K562 (cell line): ENCODE results near the gene FCGR3B. TPM values are rescaled to one million over a fixed set of nuclear protein-coding genes. Genes with fewer than 3 reads are reported as not detected.
"Not testable (repeated sequence)": the region's sequence is repeated elsewhere in the genome, so short reads cannot be mapped to it uniquely, and the experiment has no call there.

Experiments used
- ATAC-seq: fragments of 200-7000 bp; cut with Tn5 transposase; 3 replicates; pipeline ENCODE4 v1.9.1; 2020; ENCODE audit warnings: moderate library complexity
- BruUV-seq: library from RNA; stranded (reverse); fragments of 400-500 nt; replicated peaks from 2 replicates; lab custom pipeline; 2021; lab: Mats Ljungman, UMichigan
- CTCF ChIA-PET: fragments of 300-600 bp; formaldehyde crosslinking; extraction: SDS; loops from one replicate; lab custom pipeline; 2021; ENCODE audit warnings: low intra/inter-chr PET ratio; lab: Yijun Ruan, JAX
- POLR2A ChIA-PET: fragments of 300-600, 350-650 bp; sonication (Branson Sonifier 250); formaldehyde crosslinking; extraction: SDS; loops from one replicate; lab custom pipeline; 2021; ENCODE audit warnings: antibody characterized with exemption, inconsistent platforms; lab: Yijun Ruan, JAX
- DNase-seq, 4 experiments: peaks; one replicate each; pipeline versions ENCODE4 v3.0.0 to v3.0.0-alpha.2; 2011 to 2018; ENCODE audit warnings: low spot score in 3 of 4, mixed read lengths in 3 of 4; ENCODE audit errors: extremely low read depth in 1 of 4
- FAIRE-seq: peaks from 2 replicates; lab custom pipeline; 2011; peaks lifted over from hg19 to GRCh38; lab: Jason Lieb, UNC
- H2AFZ ChIP-seq: 2 replicates; pipeline ENCODE4 v1.6.0; 2011; ENCODE audit warnings: low read depth, low read length, control low read depth, inconsistent platforms
- H3K27ac ChIP-seq: fragments of 200-600 bp; 3 replicates; pipeline ENCODE4 v1.8.0; 2011; ENCODE audit warnings: low read depth, mild to moderate bottlenecking, control low read depth, inconsistent platforms, low read length, moderate library complexity, mixed read lengths; ENCODE audit errors: extremely low read depth
- H3K27me3 ChIP-seq, 2 experiments: fragments of 300-600 bp in 1 of 2; 2 replicates in 1 of 2; 3 replicates in 1 of 2; pipeline versions ENCODE4 v1.6.0 to v1.8.0; 2011; ENCODE audit warnings: inconsistent platforms in 2 of 2, low read length in 2 of 2, mild to moderate bottlenecking in 1 of 2, mixed read lengths in 1 of 2, moderate library complexity in 1 of 2; ENCODE audit not compliant: control insufficient read depth in 2 of 2, insufficient read depth in 2 of 2
- H3K36me3 ChIP-seq: fragments of 300-600 bp; 3 replicates; pipeline ENCODE4 v1.8.0; 2011; ENCODE audit warnings: mild to moderate bottlenecking, low read length, inconsistent platforms; ENCODE audit not compliant: control insufficient read depth, insufficient read depth
- H3K4me1 ChIP-seq, 2 experiments: fragments of 200-600 bp in 1 of 2; replicated peaks in 1 of 2; 2 replicates in 1 of 2; 3 replicates in 1 of 2; pipeline versions ENCODE4 v1.5.1 to v1.8.0; 2011; ENCODE audit warnings: inconsistent platforms in 2 of 2, low read length in 2 of 2, mild to moderate bottlenecking in 1 of 2, mixed read lengths in 1 of 2, moderate library complexity in 1 of 2; ENCODE audit not compliant: control insufficient read depth in 2 of 2, insufficient read depth in 2 of 2
- H3K4me2 ChIP-seq: 2 replicates; pipeline ENCODE4 v1.6.1; 2011; ENCODE audit warnings: low read length, control low read depth, inconsistent platforms, mixed read lengths; ENCODE audit not compliant: insufficient read depth
- H3K4me3 ChIP-seq: fragments of 200-600 bp; sonication (generic), shearing (Covaris generic); 2 replicates; pipeline ENCODE4 v1.5.1; 2016; ENCODE audit warnings: control low read depth, inconsistent platforms
- H3K79me2 ChIP-seq: fragments of 200-600 bp; 3 replicates; pipeline ENCODE4 v1.8.0; 2011; ENCODE audit warnings: low read length, inconsistent platforms; ENCODE audit not compliant: control insufficient read depth, insufficient read depth
- H3K9ac ChIP-seq, 2 experiments: 2 replicates each; pipeline versions ENCODE4 v1.6.0 to v1.6.1; 2011; ENCODE audit warnings: low read depth in 2 of 2, low read length in 2 of 2, control low read depth in 1 of 2, inconsistent platforms in 1 of 2, mild to moderate bottlenecking in 1 of 2, mixed read lengths in 1 of 2; ENCODE audit not compliant: insufficient read depth in 1 of 2
- H3K9me1 ChIP-seq: one replicate; pipeline ENCODE4 v1.6.0; 2011; ENCODE audit warnings: inconsistent platforms, mild to moderate bottlenecking, low read length, moderate library complexity; ENCODE audit not compliant: control insufficient read depth, insufficient read depth
- H3K9me3 ChIP-seq: replicated peaks from 2 replicates; pipeline ENCODE4 v1.5.1; 2011; ENCODE audit warnings: low read depth, low read length, inconsistent platforms; ENCODE audit not compliant: control insufficient read depth, insufficient read depth
- H4K20me1 ChIP-seq: replicated peaks from 2 replicates; pipeline ENCODE4 v1.6.1; 2011; ENCODE audit warnings: low read length, inconsistent platforms, mixed read lengths; ENCODE audit not compliant: control insufficient read depth, insufficient read depth
- CC2D1A ChIP-seq: fragments of 450-650 bp; IDR thresholded peaks from 2 replicates; pipeline ENCODE4 v1.6.1; 2017; ENCODE audit warnings: mild to moderate bottlenecking
- FOXK1 ChIP-seq: sonication (generic); formaldehyde crosslinking; IDR thresholded peaks from 2 replicates; pipeline ENCODE4 v1.8.0; 2022; ENCODE audit warnings: missing genetic modification reagents, mild to moderate bottlenecking, borderline replicate concordance
- MYC ChIP-seq, 2 experiments: fragments of 250-450 bp in 1 of 2; sonication (Bioruptor Pico) in 1 of 2; IDR thresholded peaks; 2 replicates each; pipeline versions ENCODE4 v1.5.1 to v1.6.1; 2012 to 2021; ENCODE audit warnings: low read depth in 2 of 2, borderline replicate concordance in 1 of 2, improper control_type of control experiment in 1 of 2, low read length in 1 of 2, mild to moderate bottlenecking in 1 of 2, moderate library complexity in 1 of 2
- RHOXF2B ChIP-seq: fragments of 250-450 bp; sonication (Bioruptor Pico); conservative IDR thresholded peaks from 2 replicates; pipeline ENCODE4 v1.5.1; 2021
- ZBTB26 ChIP-seq: fragments of 450-650 bp; formaldehyde crosslinking; IDR thresholded peaks from 2 replicates; pipeline ENCODE4 v1.4.0; 2022; ENCODE audit warnings: missing genetic modification characterization
- WGBS: fragments of 100-300 bp; shearing (Covaris generic); methylation state at CpG from one replicate; pipeline ENCODE4 v1.1.6; 2016; ENCODE audit warnings: low coverage, mixed read lengths; ENCODE audit not compliant: insufficient coverage; ENCODE audit errors: missing lambda C conversion rate; 5-methylcytosine and 5-hydroxymethylcytosine counted together
- in situ Hi-C: fragments of 300-500 bp; cut with MboI; formaldehyde crosslinking; loops from 4 replicates; pipeline ENCODE4 v1.15.0; 2018; ENCODE audit warnings: inconsistent platforms, mixed read lengths
- intact Hi-C: fragments of 100-400 bp; cut with micrococcal nuclease; formaldehyde crosslinking; loops from 2 replicates; pipeline ENCODE4 v1.14.2; 2022
- polyA plus RNA-seq, 8 experiments: library from polyadenylated mRNA; depleted of rRNA in 4 of 8; stranded (reverse) in 5 of 8; unstranded in 3 of 8; fragments of >200 nt; fragmentation: Nextera tagmentation in 2 of 8; fragmentation: Illumina TruSeq in 1 of 8; extraction: Ambion mirVana in 2 of 8; extraction: Trizol in 1 of 8; gene quantifications; 2 replicates each; pipeline versions ENCODE4 v1.2.1 to v1.2.3, GENCODE V29; 2011 to 2014; ENCODE audit warnings: inconsistent platforms in 1 of 8, missing spikeins in 1 of 8
- total RNA-seq, 7 experiments: library from RNA; depleted of rRNA in 6 of 7; stranded (reverse); fragments of >200 nt in 6 of 7; fragmentation: Illumina TruSeq in 2 of 7; extraction: Trizol in 2 of 7; gene quantifications; 2 replicates each; pipeline versions ENCODE4 v1.2.1 to v1.2.3, GENCODE V29; 2011 to 2021; ENCODE audit warnings: low replicate concordance in 1 of 7
- TF ChIP-seq, protein P1 (sequence below), 2 experiments: IDR thresholded peaks; 2 replicates each; pipeline ENCODE4 v1.6.1; 2011; ENCODE audit warnings: borderline replicate concordance in 1 of 2, control low read depth in 1 of 2, low read depth in 1 of 2, low read length in 1 of 2, mild to moderate bottlenecking in 1 of 2, mixed read lengths in 1 of 2, moderate library complexity in 1 of 2; ENCODE audit not compliant: insufficient read depth in 1 of 2, insufficient read length in 1 of 2, poor library complexity in 1 of 2, severe bottlenecking in 1 of 2; ENCODE audit errors: extremely low read depth in 1 of 2
- TF ChIP-seq, protein P2 (sequence below): sonication (generic); formaldehyde crosslinking; IDR thresholded peaks from 2 replicates; pipeline ENCODE4 v1.8.1; 2023; ENCODE audit warnings: mild to moderate bottlenecking, missing genetic modification reagents
- TF ChIP-seq, protein P3 (sequence below): sonication (generic); formaldehyde crosslinking; IDR thresholded peaks from 2 replicates; pipeline ENCODE4 v1.8.0; 2022; ENCODE audit warnings: mild to moderate bottlenecking, missing genetic modification reagents

Gene FCGR3B
- total and polyA plus RNA-seq, 9 of the 15 experiments (the other 6 are each of a cell fraction or from before 2014, with no cell fraction given) = 0.18 to 1.1 (median 0.40) TPM

DNA sequence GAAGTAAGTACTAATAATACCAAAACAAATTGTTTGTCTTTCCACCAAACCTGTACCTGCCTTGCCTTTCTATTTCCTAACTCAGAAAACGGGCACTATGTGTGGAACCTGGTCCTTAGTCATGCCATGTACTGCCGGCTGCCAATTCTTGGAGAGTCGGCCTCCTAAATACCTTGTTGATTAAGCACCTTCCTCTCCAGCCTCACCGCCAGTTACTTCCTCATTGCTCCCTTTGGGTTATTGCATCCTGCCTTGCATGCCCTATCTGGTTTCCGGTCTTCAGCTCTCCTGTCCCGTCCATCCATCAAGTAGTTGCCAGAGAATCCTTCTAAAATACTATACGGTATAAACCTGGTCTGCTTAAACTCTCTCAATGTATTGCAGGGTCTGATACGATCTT, 8.9 kb downstream of the FCGR3B start (continued):
- 0 out of 2 replicates have a peak, but pooled peaks have one; percentile 45 for TF ChIP-seq ZBTB26 (CRISPR knock-in tag)
- TF ChIP-seq RHOXF2B (CRISPR knock-in tag) = 0 out of 2 replicates have a peak, but pooled peaks have one; percentile 0
- peak; percentile 11; the same call in 1 of the 2 replicates for TF ChIP-seq MYC (IDR thresholded peaks at IDR 0.05; ENCODE audit: low read depth, low read length)
- TF ChIP-seq MYC (CRISPR knock-in tag; IDR thresholded peaks at IDR 0.05; ENCODE audit: borderline replicate concordance, low read depth) = not testable (repeated sequence)

- DNase-seq = peak; percentile 56 to 91 (median 62)
- TSS peak; percentile 34 for BruUV-seq
- peak overlapping the region; percentile 80 to 89 for H3K9ac ChIP-seq
- TF ChIP-seq, protein P1, sequence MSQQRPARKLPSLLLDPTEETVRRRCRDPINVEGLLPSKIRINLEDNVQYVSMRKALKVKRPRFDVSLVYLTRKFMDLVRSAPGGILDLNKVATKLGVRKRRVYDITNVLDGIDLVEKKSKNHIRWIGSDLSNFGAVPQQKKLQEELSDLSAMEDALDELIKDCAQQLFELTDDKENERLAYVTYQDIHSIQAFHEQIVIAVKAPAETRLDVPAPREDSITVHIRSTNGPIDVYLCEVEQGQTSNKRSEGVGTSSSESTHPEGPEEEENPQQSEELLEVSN (IDR thresholded peaks at IDR 0.05; ENCODE audit: borderline replicate concordance in 1 of 2, extremely low read depth in 1 of 2, insufficient read depth in 1 of 2, insufficient read length in 1 of 2, low read depth in 1 of 2, low read length in 1 of 2, poor library complexity in 1 of 2, severe bottlenecking in 1 of 2) = peak in 1 of 2 experiments; percentile 42
- TF ChIP-seq, protein P2, sequence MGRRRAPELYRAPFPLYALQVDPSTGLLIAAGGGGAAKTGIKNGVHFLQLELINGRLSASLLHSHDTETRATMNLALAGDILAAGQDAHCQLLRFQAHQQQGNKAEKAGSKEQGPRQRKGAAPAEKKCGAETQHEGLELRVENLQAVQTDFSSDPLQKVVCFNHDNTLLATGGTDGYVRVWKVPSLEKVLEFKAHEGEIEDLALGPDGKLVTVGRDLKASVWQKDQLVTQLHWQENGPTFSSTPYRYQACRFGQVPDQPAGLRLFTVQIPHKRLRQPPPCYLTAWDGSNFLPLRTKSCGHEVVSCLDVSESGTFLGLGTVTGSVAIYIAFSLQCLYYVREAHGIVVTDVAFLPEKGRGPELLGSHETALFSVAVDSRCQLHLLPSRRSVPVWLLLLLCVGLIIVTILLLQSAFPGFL (CRISPR knock-in tag) = peak; percentile 72; the same call in 1 of the 2 replicates
- TF ChIP-seq CC2D1A (peak; percentile 67), FOXK1 (CRISPR knock-in tag) (peak; percentile 24; the same call in 1 of the 2 replicates)
- TF ChIP-seq, protein P3, sequence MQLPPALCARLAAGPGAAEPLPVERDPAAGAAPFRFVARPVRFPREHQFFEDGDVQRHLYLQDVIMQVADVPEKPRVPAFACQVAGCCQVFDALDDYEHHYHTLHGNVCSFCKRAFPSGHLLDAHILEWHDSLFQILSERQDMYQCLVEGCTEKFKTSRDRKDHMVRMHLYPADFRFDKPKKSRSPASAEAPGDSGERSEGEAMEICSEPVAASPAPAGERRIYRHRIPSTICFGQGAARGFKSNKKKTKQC = peak; percentile 49; the same call in 1 of the 2 replicates
Measured at GRCh38 chr1:161621181-161622000, 9.6 kb downstream of the FCGR3B start.

More at GRCh38 chr1:161621181-161622000, 9.6 kb downstream of the FCGR3B start:
- H3K4me1 ChIP-seq, H3K9me3 ChIP-seq, H3K9me1 ChIP-seq, H3K36me3 ChIP-seq, CTCF ChIA-PET, H4K20me1 ChIP-seq, H3K27me3 ChIP-seq: not testable (repeated sequence)
- Histone ChIP-seq H3K4me3 (peak overlapping the region; percentile 43), H3K79me2 (peaks cover 12% of the 10 kb centered on the region; the same call in 2 of the 3 replicates), H2AFZ (peak overlapping the region; percentile 90), H3K27ac (peak overlapping the region; percentile 86), H3K4me2 (peak overlapping the region; percentile 85)
- ATAC-seq = peak; percentile 40
- under 1% methylated on average over 41 of the region's 41 CpGs for WGBS
- in situ Hi-C loops = loop anchor here (5.0 kb wide), 1 partner anchor 79 kb away; no protein-coding TSS in a partner anchor
- intact Hi-C loops = loop anchor here (10.0 kb wide), 1 partner anchor 137 kb away; no protein-coding TSS in a partner anchor
- POLR2A ChIA-PET = interaction anchor here (1.8 kb wide), 1 partner anchor 9 kb away, joined by 11 read pairs; no protein-coding TSS in a partner anchor
- peak; percentile 11 for FAIRE-seq
